Ascending aorta (tissue), 2 donors: ENCODE measurements around the gene VLDLR. TPM values are rescaled to one million over a fixed set of nuclear protein-coding genes. Genes with fewer than 3 reads are reported as not detected.

Experiments
- DNase-seq, 2 donors: peaks; one replicate each; pipeline ENCODE4 v3.0.0-alpha.2; 2019; ENCODE audit warnings: low spot score in 2 of 2
- H3K27ac ChIP-seq, 2 donors: fragments of 200-600 bp; sonication (generic); one replicate each; pipeline ENCODE4 v1.5.1; 2016 to 2017; ENCODE audit warnings: mild to moderate bottlenecking in 1 of 2
- H3K27me3 ChIP-seq: fragments of 200-600 bp; sonication (generic); one replicate; pipeline ENCODE4 v1.5.1; 2017
- H3K36me3 ChIP-seq, 2 donors: fragments of 200-600 bp; sonication (generic); one replicate each; pipeline ENCODE4 v1.5.1; 2016
- H3K4me1 ChIP-seq, 2 donors: fragments of 200-600 bp; sonication (generic); one replicate each; pipeline ENCODE4 v1.5.1; 2016 to 2017; ENCODE audit warnings: mild to moderate bottlenecking in 1 of 2
- H3K4me3 ChIP-seq, 2 donors: fragments of 200-600 bp; sonication (generic); one replicate each; pipeline ENCODE4 v1.5.1; 2016 to 2017; ENCODE audit warnings: mild to moderate bottlenecking in 1 of 2
- H3K9me3 ChIP-seq, 2 donors: fragments of 200-600 bp; sonication (generic); one replicate each; pipeline ENCODE4 v1.5.1; 2016
- intact Hi-C: fragments of 100-400 bp; cut with DNase I; formaldehyde crosslinking; loops from one replicate; pipeline ENCODE4 v1.15.1; 2023
- total RNA-seq: library from RNA; depleted of rRNA; stranded (reverse); fragments of >200 nt; gene quantifications from one replicate; pipeline ENCODE4 v1.1.0, GENCODE V29; 2016
- TF ChIP-seq, protein P1 (sequence below), 3 experiments: fragments of 200-600 bp in 2 of 3; fragments of 450-650 bp in 1 of 3; sonication (generic) in 2 of 3; IDR thresholded peaks; one replicate each; pipeline ENCODE4 v1.5.1; 2016 to 2019; ENCODE audit warnings: antibody characterized with exemption in 3 of 3, mild to moderate bottlenecking in 1 of 3, moderate library complexity in 1 of 3

VLDLR gene
- total RNA-seq, 1 donor from 2014 or later = 4.9 TPM

DNA sequence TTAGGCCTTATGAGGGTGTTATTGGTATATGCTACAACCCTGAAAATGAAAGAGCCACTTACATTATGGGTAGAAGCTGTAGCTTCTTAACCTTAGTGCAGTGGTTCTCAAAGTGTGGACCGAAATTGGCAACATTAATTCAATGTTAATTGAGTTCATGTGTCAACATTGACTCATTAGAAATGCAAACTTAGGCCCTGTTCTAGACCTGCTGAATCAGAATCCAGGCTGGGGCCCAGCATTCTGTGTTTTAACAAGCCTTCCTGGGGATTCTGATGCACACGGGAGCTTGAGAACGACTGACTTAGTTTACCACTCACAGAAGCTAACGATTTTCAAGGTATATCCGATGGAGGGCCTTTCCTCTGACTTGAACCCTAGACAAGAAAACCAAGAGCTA lies 7.3 kb downstream of the VLDLR start:
- DNase-seq = no peak
- intact Hi-C loops = loop anchor here (10.0 kb wide), 3 partner anchors 96 to 1666 kb away; partner anchors contain the start of gene RFX3
- H3K36me3 ChIP-seq = no peaks in the 10 kb centered on the region
- peak overlapping the region in 1 of 2 donors; percentile 58 for H3K27ac ChIP-seq
- H3K9me3 ChIP-seq = no peaks in the 10 kb centered on the region
- H3K4me3 ChIP-seq = no peak overlapping the region
- H3K4me1 ChIP-seq = peaks cover 0 to 14% of the 10 kb centered on the region in 2 donors
- no peaks in the 10 kb centered on the region for H3K27me3 ChIP-seq
- TF ChIP-seq, protein P1, sequence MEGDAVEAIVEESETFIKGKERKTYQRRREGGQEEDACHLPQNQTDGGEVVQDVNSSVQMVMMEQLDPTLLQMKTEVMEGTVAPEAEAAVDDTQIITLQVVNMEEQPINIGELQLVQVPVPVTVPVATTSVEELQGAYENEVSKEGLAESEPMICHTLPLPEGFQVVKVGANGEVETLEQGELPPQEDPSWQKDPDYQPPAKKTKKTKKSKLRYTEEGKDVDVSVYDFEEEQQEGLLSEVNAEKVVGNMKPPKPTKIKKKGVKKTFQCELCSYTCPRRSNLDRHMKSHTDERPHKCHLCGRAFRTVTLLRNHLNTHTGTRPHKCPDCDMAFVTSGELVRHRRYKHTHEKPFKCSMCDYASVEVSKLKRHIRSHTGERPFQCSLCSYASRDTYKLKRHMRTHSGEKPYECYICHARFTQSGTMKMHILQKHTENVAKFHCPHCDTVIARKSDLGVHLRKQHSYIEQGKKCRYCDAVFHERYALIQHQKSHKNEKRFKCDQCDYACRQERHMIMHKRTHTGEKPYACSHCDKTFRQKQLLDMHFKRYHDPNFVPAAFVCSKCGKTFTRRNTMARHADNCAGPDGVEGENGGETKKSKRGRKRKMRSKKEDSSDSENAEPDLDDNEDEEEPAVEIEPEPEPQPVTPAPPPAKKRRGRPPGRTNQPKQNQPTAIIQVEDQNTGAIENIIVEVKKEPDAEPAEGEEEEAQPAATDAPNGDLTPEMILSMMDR (IDR thresholded peaks at IDR 0.05) = no peak

DNA sequence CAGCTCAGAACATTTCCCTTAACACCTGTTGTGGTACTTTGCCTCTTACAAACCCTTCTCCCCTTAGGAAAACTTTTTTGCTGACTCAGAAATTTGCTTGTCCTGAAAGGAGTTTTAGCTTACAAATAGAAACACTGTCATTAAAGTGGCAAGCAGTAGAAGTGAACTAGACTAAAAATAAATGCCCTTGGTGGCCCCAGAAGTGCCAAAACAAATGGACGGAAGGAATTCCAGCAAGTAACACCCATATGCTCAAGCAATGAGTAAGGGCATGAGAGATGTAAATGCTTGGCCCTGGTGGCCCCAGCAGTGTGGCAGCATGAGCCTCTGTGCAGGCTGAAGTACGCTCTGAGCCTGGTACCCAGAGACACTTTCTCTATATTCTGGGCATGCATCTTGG lies 8.6 kb downstream of the VLDLR start:
- H3K27ac ChIP-seq = peak overlapping the region; percentile 58 to 59
- no peaks in the 10 kb centered on the region for H3K27me3 ChIP-seq
- intact Hi-C loops = no loop called here
- H3K36me3 ChIP-seq = no peaks in the 10 kb centered on the region
- no peak for DNase-seq
- TF ChIP-seq, protein P1 (IDR thresholded peaks at IDR 0.05) = no peak
- H3K9me3 ChIP-seq = no peaks in the 10 kb centered on the region
- peaks cover 0 to 14% of the 10 kb centered on the region in 2 donors for H3K4me1 ChIP-seq
- H3K4me3 ChIP-seq = no peak overlapping the region

DNA sequence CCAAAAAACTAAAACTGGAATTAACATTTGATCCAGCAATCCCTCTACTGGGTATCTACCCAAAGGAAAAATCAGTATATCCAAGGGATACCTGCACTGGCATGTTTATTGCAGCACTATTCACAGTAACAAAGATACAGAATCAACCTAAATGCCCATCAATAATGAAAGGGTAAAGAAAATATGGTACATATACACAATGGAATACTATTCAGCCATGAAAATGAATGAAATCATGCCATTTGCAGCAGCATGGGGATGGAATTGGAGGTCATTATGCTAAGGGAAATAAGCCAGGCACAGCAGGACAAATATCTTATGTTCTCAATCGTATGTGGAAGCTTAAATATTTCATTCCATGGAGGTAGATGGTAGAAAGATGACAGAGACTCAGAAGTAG lies 9.7 kb downstream of the VLDLR start:
- Histone ChIP-seq H3K36me3 (no peaks in the 10 kb centered on the region), H3K27me3 (no peaks in the 10 kb centered on the region), H3K9me3 (no peaks in the 10 kb centered on the region), H3K27ac (no peak overlapping the region), H3K4me3 (no peak overlapping the region), H3K4me1 (peaks cover 0 to 14% of the 10 kb centered on the region in 2 donors)
- intact Hi-C loops = no loop called here
- no peak for DNase-seq
- TF ChIP-seq, protein P1 (IDR thresholded peaks at IDR 0.05) = no peak

DNA sequence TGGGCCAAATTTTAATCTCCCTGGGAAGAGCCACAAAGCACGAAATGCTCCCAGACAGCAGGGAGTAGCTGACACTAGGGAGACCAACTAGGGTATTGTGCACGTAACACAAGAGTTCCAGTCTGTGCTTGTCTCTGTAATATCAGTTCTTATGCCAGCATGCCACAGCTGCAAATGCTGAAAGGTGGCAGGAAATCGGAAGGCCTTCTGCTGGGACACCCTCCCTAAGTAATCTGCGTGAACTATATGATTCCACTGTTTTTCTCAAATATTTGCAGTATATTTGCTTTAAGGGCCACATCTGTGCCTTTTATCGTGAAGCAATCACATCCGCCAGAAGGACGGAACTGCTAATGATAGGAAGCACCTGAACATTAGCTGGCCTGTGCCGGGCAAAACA lies 12.6 kb downstream of the VLDLR start:
- DNase-seq = no peak
- H3K36me3 ChIP-seq = no peaks in the 10 kb centered on the region
- no peaks in the 10 kb centered on the region for H3K27me3 ChIP-seq
- intact Hi-C loops = no loop called here
- peaks cover 0 to 10% of the 10 kb centered on the region in 2 donors for H3K4me1 ChIP-seq
- TF ChIP-seq, protein P1 (IDR thresholded peaks at IDR 0.05) = no peak
- H3K4me3 ChIP-seq = no peak overlapping the region
- no peak overlapping the region for H3K27ac ChIP-seq
- no peaks in the 10 kb centered on the region for H3K9me3 ChIP-seq

DNA sequence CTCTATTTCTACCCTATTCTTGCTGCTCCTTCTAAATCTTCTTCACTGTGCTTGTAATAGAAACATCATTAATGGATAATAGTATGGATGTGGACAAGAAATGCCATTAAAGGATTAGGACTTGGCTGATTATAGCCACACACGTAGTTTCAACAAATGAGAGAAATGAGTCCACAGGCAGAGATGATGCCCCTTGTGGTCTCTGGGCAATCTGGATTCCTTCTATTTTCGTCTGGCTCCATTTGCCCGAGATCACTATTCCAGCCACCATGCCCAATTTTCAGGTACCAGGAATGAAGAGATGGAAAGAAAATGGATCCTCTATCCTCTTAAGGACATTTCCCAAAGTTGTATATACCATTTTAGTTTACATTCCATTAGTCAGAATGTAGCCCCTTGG lies 13.2 kb downstream of the VLDLR start:
- Histone ChIP-seq H3K27me3 (no peaks in the 10 kb centered on the region), H3K4me3 (no peak overlapping the region), H3K4me1 (peaks cover 0 to 5% of the 10 kb centered on the region in 2 donors), H3K9me3 (no peaks in the 10 kb centered on the region), H3K36me3 (no peaks in the 10 kb centered on the region), H3K27ac (no peak overlapping the region)
- intact Hi-C loops = no loop called here
- no peak for DNase-seq
- TF ChIP-seq, protein P1 (IDR thresholded peaks at IDR 0.05) = no peak

DNA sequence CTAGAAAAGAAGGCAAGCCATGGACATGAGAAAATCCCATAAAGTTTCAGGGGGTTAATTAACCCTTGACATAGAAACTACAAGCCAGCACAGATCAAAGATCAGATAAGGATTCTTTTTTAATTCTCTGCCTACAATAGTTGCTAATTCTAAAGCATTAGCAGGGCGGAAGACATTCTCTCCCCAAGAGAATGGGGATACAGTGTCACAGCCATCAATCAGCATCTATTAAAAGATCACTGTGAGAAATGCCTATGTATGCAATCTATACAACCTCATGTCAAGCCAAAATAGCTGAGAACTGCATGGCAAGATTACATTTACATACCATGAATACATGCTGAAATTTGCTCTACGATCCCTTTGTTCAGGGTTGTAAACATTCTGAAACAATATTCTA lies 14.3 kb downstream of the VLDLR start:
- no peak for DNase-seq
- Histone ChIP-seq H3K9me3 (no peaks in the 10 kb centered on the region), H3K27ac (no peak overlapping the region), H3K27me3 (no peaks in the 10 kb centered on the region), H3K4me3 (no peak overlapping the region), H3K36me3 (peaks cover 3 to 6% of the 10 kb centered on the region in 2 donors), H3K4me1 (no peaks in the 10 kb centered on the region)
- intact Hi-C loops = no loop called here
- TF ChIP-seq, protein P1 (IDR thresholded peaks at IDR 0.05) = no peak
